Measurements from ENCODE around the gene RNF215. TPM values are rescaled to one million over a fixed set of nuclear protein-coding genes. Genes with fewer than 3 reads are reported as not detected.
A peak's percentile ranks its signal among the peaks of the same experiment; 100 is the strongest.
"Not testable (repeated sequence)": the region's sequence is repeated elsewhere in the genome, so short reads cannot be mapped to it uniquely, and the experiment has no call there.

Gene RNF215
- total RNA-seq, 4 donors from 2014 or later, result 6.6 to 18.5 (median 15.0) TPM

- Histone ChIP-seq H3K27me3 (no peaks in the 10 kb centered on the region), H3K9me3 (no peaks in the 10 kb centered on the region), H3K27ac (replicated peaks in 1 of 4) (no peak overlapping the region), H3K4me3 (no peak overlapping the region), H3K36me3 (peaks cover 89 to 100% (median 100%) of the 10 kb centered on the region in 4 donors), H3K4me1 (peaks cover 18 to 37% (median 28%) of the 10 kb centered on the region in 4 donors)
- intact Hi-C loops (cut with DNase I), result no loop called here
- 94% methylated on average over 13 of the region's 13 CpGs for WGBS
- DNase-seq (ENCODE audit: extremely low spot score), result no peak
- TF ChIP-seq EP300 (IDR thresholded peaks at IDR 0.05) (no peak), POLR2A (IDR thresholded peaks at IDR 0.05; ENCODE audit: low read depth) (no peak), CTCF (IDR thresholded peaks at IDR 0.05) (no peak), POLR2AphosphoS5 (IDR thresholded peaks at IDR 0.05) (no peak)
These were observed 42.6 kb downstream of the RNF215 start for GRCh38 chr22:30344447-30345200.

GRCh38 chr22:30340911-30341685 lies 46.1 kb downstream of the RNF215 start:
- no peak for DNase-seq (ENCODE audit: extremely low spot score)
- Histone ChIP-seq H3K27me3 (no peaks in the 10 kb centered on the region), H3K4me1 (peaks cover 4 to 29% (median 17%) of the 10 kb centered on the region in 4 donors), H3K27ac (replicated peaks in 1 of 4) (peak overlapping the region; percentile 41 to 68 (median 54)), H3K9me3 (no peaks in the 10 kb centered on the region), H3K36me3 (peaks cover 100% of the 10 kb centered on the region in 4 donors), H3K4me3 (no peak overlapping the region)
- intact Hi-C loops (cut with DNase I), result no loop called here
- 84% methylated on average over 10 of the region's 16 CpGs for WGBS
- peak in 1 of 2 donors; percentile 45 for TF ChIP-seq POLR2AphosphoS5 (IDR thresholded peaks at IDR 0.05)
- no peak for TF ChIP-seq EP300 (IDR thresholded peaks at IDR 0.05)

GRCh38 chr22:30338802-30339201 lies 48.4 kb downstream of the RNF215 start:
- 92% methylated on average over 7 of the region's 7 CpGs for WGBS
- H3K9me3 ChIP-seq, result no peaks in the 10 kb centered on the region
- DNase-seq (ENCODE audit: extremely low spot score), result no peak
- intact Hi-C loops (cut with DNase I), result no loop called here
- TF ChIP-seq CTCF (IDR thresholded peaks at IDR 0.05), result no peak
- TF ChIP-seq POLR2AphosphoS5 (IDR thresholded peaks at IDR 0.05), result no peak
- TF ChIP-seq POLR2A (IDR thresholded peaks at IDR 0.05; ENCODE audit: low read depth), result no peak
- H3K27ac ChIP-seq (replicated peaks in 1 of 4), result peak overlapping the region in 1 of 4 donors; percentile 21
- H3K4me3 ChIP-seq, result no peak overlapping the region
- no peaks in the 10 kb centered on the region for H3K27me3 ChIP-seq
- peaks cover 4 to 29% (median 17%) of the 10 kb centered on the region in 4 donors for H3K4me1 ChIP-seq
- H3K36me3 ChIP-seq, result peaks cover 100% of the 10 kb centered on the region in 4 donors

GRCh38 chr22:30338341-30338740 lies 48.9 kb downstream of the RNF215 start:
- H3K27ac ChIP-seq (replicated peaks in 1 of 4); DNase-seq (ENCODE audit: extremely low spot score); intact Hi-C loops (cut with DNase I); H3K27me3 ChIP-seq; H3K9me3 ChIP-seq; H3K4me3 ChIP-seq: not testable (repeated sequence)
- 79% methylated on average over 9 of the region's 9 CpGs for WGBS
- Histone ChIP-seq H3K4me1 (peaks cover 4 to 25% (median 17%) of the 10 kb centered on the region in 4 donors), H3K36me3 (peaks cover 98 to 100% (median 100%) of the 10 kb centered on the region in 4 donors)

- intact Hi-C loops (cut with DNase I), result no loop called here
- Histone ChIP-seq H3K4me3 (no peak overlapping the region), H3K9me3 (no peaks in the 10 kb centered on the region), H3K36me3 (peaks cover 98 to 100% (median 100%) of the 10 kb centered on the region in 4 donors), H3K27ac (replicated peaks in 1 of 4) (no peak overlapping the region), H3K27me3 (no peaks in the 10 kb centered on the region), H3K4me1 (peaks cover 4 to 21% (median 17%) of the 10 kb centered on the region in 4 donors)
- no peak for DNase-seq (ENCODE audit: extremely low spot score)
- WGBS, result 100% methylated on average over 6 of the region's 8 CpGs
- TF ChIP-seq POLR2A (IDR thresholded peaks at IDR 0.05; ENCODE audit: low read depth) (no peak), CTCF (IDR thresholded peaks at IDR 0.05) (no peak)
These were observed 49.8 kb downstream of the RNF215 start for GRCh38 chr22:30337461-30337778.

Measured in esophagus muscularis mucosa (tissue), 4 donors.